Activated CD8-positive, alpha-beta memory T cell treated with anti-CD3 and anti-CD28 coated beads, Interleukin-2, amount 50 U/mL, for 24 hours (primary cell): ENCODE results near the gene IMPA2.
"Not testable (repeated sequence)": the region's sequence is repeated elsewhere in the genome, so short reads cannot be mapped to it uniquely, and the experiment has no call there.

Experiments used
- DNase-seq: peaks from one replicate; pipeline ENCODE4 v3.0.0-alpha.2; 2020; ENCODE audit errors: extremely low read depth

Gene IMPA2

DNA sequence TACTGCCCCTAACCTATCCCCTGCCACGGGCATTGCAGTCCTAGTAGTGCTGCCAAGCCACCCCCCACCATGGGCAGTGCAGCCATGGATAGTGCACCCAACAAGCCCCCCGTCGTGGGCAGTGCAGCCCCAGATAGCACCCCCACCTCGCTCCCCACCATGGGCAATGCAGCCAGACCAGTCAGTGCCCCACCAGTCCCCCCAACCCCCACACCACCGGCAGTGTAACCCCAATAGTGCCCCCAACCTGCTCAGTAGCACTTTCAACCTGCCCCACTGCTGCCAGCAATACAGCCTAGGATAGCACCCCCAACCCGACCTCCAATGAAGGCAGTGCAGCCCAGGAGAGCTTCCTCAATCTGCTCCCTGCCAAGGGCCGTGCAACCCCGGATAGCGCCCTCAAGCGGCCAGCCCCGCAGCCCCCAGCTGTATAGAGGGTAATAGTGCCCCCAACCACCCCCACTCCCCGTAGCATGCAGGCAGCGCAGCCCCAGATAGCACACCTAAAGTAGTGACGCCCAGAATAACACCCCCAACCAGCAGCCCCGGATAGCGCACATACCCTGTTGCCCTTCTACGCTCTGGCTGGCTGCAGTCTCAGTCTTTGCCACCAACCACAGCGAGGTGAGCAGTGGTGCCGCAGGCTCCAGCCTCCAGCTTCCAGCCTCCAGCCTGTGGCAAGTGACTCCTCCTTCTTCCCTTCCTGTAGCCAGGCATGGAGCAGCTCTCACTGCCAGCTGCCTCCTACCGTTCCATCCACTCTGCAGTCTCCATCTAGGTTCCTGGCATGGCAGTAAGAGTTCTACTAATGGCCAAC is 66.9 kb downstream of the IMPA2 start:
- no peak for DNase-seq

DNA sequence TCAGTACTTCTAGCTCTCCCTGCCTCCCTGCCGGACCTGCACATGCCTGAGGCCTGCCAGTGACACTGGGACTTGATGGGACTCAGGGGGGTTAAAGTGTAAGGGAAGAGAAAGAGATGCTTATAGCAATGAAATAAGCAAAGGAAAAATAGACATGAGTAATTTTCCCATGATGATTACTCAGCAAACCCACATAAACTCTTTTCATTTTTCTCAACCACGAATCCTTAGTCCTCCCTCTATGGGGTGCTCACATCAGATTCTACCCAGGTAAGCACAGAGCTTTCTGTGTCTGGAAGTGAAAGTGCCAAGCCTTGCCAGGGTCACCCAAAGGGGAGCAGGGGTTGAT is 67.5 kb downstream of the IMPA2 start:
- no peak for DNase-seq

DNA sequence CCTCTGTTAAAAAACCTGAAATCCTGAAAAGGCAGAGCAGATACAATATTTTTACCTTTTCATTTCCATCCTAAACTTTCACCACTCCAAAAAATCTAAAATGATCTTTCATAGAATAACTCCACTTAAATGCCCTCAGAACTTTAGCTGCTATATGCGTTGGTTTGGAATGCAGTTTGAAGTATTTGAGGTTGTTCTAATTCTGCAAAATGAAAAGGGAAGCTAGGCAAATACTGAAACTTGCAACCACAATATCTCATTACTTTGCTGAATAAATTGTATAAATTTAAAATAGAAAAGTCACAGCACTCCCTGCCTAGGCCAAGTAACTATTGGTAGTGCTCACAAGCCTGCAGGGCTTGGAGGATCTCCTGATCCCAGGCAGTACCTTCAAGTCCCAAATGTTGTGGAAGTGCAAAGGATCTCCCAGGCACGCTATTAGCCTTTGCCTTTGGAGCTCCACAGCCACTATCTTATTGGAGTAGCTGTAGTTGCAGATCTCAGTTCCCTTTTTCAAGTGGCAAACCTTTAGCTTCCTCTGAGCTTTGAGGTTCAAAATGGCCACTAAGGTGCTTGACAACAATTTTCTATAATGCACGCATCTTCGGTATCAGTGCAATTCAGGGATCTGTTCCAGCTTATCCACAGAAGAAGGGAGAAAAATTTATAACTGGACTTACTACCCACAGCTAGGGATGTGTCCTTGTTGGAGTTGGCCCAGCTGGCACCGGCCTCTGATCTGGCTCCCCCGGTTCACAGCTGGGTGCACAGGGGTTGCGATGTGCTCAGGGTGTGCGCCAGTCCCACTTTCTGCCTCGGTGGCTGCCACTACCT is 68.9 kb downstream of the IMPA2 start:
- DNase-seq, result no peak

DNA sequence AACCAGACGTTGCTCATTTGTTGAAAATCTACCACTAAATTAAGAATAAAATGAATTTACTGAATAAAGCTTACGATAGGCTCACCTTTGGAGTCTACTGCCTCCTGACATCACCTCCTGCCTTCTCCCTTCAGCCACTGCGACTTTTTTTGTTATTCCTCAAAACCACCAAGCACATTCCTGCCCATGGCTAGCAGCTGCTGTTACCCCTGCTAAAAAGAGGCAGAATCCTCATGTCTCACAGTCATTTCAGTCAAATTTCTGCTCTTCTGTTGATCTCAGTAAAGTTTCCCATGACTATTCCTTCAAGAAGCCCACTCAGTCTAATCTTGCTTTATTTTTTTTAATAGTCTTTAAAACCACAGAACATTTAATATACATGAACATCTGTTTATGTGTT is 71.6 kb downstream of the IMPA2 start:
- DNase-seq, result no peak

DNA sequence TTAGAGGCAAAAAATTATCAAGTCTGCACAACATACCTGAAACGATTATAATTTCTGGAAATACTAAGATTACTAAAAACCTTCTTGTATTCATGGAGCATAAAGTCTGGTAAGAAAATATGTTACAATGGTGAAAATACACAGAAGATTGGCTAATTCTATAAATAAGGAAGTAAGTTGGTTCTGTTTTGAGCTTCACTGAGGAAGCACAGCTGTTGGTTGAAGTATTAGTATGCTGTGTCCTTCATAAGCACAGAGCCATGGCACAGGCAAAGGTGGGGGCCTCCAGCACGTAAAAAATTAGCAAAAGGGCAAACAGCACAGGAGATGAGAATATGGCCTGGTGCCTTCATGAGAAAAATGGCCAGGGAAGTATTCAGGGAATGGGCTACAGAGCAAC is 72.0 kb downstream of the IMPA2 start:
- DNase-seq, result no peak

DNA sequence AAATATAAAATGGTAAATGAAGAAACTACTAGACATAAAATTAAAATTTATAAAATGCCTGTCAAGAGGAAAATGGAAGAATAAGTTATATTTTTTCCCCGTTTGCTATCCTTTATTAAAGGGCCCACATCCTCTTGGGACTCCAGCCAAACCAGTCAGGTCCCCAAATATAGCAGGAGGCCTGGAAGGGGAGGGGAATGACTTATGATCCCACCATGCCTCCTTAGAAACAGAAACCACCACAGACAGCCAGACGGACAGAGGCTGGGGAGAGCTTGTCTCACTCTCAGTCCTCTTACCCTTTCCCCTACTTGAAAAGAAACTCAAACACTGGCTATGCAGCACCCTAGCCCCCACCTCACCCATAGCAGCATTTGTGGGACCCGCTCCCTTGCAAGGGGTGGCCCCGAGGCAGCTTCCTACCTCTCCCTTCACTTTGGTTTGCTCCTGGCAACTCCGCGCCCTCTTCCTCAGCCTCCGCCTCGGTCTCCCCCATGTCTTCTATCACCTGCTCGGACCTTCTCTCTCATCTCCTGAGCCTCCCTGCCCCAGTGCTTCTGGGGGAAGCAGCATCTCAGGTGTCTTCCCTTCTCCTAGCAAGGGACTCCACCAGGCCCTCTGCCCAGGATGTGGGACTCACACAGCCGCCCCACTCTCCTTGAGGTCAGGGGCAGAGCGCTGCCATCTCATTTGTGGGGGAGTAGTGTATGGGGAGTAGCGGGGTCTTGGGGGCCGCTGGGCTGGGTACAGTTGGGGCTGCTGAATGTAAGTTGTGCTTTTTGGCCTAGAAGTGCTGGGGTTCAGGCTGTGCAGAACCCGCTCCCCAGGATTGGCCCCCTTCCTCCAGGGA is 75.0 kb downstream of the IMPA2 start:
- no peak for DNase-seq

DNA sequence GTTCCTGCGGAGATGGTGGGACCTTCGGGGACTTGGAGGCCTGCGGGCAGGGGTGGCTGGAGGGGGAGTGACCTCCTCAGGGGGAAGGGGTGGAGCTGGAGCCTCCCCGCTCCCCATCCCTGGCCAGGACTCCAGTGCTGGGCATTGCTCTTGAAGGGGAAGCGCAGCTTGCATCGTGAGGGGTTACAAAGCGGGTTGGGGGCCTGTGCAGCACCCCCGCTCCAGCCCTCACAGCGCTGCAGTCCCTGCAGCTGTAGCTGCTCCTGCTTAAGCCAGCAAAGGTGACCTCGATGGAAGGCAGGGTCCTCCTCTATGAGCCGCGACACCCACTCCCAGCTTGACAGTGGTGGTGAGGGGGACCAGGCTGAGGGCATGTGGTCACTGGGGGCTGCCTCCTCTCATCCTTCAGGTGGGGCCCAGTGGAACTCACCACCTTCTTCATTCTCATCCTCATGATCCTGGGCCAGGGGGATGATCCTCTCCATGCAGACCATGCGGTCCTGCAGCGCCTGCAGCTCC is 75.6 kb downstream of the IMPA2 start:
- no peak for DNase-seq

DNA sequence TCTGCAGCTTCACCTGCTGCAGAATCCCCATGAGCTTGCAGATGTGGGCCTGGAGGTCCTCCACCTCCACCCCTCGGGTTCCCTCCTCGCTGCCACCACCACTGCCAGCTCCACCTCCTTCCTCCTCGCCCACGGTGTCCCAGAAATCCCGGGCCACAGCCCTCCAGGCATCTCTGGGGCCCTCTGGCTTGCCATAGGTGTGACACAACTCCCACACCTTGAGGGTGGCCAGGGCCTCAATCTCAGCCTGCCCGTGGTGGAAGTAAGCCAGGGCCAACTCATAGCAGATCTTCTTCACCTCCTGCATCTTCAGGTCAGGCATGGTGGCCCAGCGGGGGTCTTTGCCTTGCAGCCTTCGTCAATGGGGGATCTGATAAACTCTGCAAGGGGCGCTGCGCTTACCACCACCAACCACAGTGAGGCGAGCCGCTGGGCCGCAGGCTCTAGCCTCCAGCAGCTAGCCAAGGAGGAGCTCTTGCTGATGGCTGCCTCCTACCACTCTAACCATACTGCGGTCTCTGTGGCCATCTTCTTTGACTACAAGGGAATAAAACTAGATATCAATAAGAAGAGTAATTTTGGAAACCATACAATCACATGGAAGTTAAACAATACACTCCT is 76.2 kb downstream of the IMPA2 start:
- no peak for DNase-seq

DNA sequence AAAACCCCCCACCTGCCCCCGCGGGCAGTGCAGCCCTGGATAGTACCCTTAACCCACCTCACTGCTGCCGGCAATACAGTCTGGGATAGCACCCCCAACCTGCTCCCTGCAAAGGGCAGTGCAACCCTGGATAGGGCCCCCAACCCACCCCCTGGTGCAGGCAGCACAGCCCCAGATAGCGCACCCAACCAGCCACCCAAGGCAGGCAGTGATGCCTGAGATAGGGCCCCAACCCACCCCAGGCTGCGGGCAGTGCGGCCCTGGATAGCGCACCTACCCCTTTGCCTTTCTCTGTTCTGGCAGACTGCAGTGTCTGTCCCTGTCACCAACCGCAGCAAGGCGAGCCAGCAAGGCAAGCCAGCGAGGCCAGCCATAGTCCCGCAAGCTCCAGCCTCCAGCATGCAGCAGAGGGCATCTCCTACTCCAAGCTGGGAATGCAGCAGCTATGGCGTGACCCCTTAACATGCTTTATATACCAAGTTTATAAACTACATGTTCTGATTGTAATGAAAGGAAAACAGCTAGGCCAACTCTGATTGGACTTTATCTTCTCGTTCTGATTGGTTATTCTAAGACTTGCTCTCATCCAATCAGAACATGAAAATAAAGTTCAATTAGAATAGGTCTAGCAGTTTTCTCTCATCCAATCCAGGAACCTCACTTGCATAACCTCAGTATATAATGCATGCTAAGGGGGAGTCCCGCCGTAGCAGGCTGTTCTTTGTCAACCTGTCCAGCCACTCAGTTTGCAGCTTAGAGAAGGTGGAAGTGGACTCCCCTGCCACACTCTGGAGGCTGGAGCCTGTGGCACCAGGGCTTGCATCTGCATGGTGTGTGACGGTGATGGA is 78.3 kb downstream of the IMPA2 start:
- DNase-seq, result no peak

DNA sequence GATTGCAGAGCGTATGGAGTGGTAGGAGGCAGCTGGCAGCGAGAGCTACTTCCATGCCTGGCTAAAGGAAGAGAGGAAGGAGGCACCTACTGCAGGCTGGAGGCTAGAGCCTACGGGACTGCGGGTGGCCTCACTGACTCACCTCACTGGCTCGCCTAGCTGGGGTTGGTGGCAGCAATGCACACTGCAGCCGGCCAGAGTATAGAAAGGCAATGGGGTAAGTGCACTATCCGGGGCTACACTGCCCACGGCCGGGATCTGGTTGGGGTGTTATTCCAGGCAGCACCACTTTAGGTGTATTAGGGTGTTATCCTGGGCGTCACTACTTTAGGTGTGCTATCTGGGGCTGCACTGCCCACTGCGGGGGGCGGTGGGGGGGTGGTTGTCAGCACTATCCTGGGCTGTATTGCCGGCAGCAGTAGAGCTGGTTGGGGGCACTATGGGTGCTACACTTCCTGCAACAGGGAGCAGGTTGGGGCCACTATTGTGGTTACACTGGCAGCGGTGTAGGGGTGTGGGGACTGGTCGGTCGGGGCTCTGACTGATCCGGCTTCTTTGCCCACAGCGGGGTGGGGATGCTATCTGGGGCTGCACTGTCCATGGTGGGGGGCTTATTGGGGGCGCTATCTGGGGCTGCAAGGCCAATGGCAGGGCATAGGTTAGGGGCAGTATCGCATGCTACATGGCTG is 79.0 kb downstream of the IMPA2 start:
- no peak for DNase-seq

DNA sequence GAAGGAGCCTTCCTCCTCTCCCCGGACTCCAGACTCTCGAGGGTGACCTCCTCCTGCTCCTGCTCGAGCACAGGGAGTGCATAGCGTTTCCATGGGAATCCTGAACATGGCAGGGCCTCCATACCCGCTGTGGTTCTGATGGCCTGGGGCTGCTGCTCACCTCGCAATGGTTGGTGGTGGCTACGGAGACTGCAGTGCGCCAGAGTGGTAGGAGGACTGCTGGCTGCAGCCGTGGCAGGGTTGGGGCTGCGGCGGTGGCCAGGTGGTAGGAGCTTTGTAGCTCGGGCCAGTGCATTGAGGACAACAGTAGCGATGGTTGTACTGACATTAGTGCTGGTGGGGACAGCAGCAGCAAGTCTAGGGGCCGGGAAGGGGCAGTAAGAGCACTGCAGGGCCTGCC is 80.4 kb downstream of the IMPA2 start:
- no peak for DNase-seq

DNA sequence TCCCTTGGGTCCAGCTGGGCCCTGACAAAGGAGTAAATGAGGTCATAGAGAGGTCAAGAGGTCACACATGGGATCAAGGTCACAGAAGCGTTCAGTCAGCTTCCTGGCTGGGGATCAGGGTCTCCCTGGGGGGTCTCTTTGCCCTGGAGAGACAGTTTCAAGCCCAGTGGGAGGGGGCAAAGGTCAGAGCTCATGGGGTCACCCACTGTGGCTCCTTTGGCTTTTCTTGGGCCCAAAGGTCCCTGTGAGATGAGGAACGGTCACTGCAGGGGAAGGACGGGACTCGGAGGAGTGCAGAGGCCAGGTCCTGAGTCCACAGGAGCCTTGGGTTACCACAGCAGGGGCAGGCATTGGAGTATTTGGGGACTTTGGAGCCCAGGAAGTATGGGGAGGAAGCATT is 81.7 kb downstream of the IMPA2 start:
- no peak for DNase-seq

DNA sequence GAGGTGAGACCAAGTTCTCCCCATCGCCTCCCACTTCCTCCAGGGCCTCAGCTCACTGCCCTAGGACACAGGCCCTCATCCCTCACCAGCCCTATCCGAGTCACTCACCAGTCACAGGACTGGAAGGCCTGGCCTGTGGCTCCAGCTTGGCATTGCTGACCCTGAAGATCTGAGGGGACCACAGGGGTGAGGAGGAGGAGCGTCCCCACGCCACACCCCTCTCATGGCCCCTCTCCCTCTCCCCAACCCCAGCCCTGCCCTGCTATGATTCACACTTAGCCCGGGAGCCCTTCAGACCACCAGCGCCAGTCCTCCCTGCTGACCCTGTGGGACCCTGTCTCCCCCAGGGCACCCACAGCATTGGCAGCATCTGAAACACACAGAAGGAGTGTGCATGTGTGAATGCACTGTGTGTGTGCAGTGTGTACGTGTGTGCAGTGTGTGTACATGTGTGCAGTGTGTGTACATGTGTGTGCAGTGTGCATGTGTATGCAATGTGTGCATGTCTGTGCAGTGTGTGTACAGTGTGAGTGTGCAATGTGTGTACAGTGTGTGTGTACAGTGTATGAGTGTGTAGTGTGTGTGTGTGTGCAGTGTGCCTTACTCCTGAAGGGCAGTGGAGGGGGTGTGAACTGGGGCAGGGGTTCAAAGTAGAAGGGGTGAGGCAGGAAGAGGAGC is 82.9 kb downstream of the IMPA2 start:
- no peak for DNase-seq

DNA sequence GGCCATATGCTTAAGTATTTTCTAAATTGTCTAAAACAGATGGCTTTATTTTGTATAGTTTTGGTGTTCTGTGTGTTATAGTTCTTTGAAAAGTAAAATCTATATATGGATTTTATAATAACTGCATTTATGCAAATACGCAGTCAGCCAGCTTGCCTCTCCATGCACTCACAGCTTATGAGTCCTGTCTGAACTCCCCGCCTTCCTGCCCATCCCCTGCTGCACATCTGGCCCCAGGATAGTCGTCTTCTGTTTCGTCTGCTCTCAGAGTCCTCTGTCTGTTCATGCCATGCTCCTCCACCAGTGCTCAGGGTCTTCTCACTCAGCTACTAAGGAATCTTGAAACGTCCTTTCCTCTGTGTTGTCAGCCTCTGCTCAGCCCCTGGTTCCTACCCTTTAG is 84.1 kb downstream of the IMPA2 start:
- no peak for DNase-seq

DNA sequence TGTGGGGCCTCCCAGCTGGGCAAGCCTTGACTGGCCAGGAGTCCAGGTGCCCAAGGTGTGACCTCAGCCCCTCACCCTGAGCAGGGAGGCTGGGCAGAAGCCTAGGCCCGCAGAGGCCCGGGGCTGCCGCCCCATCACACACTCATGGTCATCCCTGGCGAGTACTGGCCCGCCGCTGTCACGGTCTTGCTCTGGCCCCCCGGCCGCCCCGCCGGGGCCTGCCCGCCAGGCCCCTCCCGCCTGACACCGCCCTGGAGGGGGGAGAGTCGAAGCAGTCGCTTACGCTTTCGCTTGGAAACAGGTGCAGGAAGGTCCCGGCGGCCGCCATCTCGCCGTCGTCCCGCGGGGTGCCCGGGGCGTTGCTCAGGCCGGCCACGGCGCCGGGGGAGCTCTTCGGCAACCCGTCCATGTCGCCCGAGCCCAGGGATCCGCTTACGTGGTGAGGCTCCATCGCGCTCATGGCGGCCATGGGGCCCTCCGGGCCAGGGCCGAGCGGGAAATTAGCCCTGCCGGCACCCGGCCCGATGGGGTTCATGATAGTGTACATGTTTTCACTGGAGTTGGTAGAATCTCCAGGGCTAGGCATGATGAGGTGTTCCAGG is 85.7 kb downstream of the IMPA2 start:
- no peak for DNase-seq

DNA sequence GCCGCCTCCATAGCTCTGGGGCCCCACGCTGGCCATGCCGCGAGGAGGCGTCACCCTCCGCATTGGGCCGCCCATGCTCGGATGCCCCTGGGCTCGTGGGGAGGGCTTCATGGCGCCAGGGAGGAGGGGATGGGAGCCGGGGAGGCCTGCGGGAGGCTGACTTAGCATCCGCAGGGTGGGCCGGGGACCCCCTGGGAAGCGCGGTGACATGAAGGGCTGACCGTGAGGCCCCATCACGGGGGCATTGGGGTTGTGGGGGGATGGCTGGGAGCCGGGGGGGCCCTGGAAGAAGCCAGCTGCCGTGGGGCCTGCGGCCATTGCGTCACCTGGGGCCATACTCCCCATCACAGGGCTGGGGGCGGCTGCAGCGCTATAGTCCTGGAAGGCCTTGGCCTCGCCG is 86.4 kb downstream of the IMPA2 start:
- DNase-seq, result no peak

DNA sequence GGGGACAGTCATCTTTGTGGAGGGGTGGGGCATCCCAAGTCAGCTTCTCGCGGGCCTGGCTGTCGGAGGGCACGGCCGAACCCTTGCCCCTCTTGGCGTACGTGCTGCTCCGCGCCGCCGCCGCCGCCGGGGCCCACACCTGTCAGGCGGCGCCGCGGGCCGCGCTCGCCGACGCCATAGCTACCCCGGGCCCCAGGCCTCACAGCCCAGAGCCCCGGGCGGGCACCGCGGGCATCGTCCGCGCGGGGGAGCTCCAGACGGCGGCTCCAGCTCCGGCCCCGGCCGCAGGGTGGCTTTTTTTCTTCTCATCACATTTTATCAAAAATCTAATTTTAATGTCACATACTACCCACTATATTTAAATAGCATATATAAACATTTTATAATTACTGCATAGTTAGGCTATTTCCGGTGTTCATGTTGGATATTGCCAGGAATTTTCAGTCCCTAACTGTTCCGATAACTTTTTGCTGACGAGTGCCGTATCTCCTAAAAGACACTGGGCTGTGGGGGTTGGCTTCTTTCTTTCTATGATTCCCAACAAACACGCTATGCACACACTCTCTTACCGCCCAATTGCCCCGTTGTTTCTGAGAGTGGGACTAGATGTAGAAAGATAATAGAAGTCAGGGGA is 87.1 kb downstream of the IMPA2 start:
- DNase-seq, result not testable (repeated sequence)

DNA sequence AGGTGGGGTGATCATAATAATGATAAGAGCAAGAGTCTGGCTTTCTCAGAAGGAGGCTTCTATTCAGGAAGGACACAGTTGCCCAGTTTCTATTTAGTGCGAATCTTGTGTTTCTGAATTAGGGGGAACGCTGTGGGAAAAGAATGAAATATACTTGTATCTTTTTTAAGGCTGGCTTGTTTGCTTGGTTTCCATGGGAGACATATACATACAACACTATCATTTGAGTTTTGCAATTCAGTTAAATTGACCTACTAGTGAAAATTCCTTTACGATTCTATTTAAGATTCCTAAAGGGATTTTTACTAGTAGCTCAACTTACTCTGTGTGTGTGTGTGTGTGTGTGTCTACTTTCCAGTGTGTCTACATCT is 87.6 kb downstream of the IMPA2 start:
- no peak for DNase-seq

DNA sequence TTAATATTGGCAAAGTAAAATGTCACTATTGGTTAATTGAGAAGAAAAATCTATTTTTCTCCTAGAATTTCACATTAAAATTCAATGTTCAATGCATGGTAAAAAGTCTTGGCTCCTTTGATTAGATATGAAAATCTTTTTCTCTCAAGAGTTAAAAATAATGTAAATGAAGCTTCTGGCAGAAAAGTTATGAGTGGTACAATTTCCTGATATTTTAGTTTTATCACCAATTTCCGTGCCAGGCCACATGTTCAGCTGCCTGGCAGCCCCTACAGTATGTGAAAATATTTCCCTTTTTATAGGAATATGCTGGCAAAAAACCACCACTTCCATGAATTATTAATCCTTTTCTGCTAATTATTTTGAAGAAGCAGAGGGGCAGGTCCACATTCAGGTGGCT is 89.8 kb downstream of the IMPA2 start:
- not testable (repeated sequence) for DNase-seq
